Measurements from ENCODE around the gene OR13J1.
A peak's percentile ranks its signal among the peaks of the same experiment; 100 is the strongest.
"Not testable (repeated sequence)": the region's sequence is repeated elsewhere in the genome, so short reads cannot be mapped to it uniquely, and the experiment has no call there.

OR13J1 gene

GRCh38 chr9:35870351-35870923 lies at the start of gene OR13J1:
TSS of gene OR13J1 (minus strand) at chr9:35870401. CDS start at chr9:35870401, 0 bp downstream.
- DNase-seq, result no peak

GRCh38 chr9:35919212-35920008 lies 49.2 kb upstream of the OR13J1 start:
- DNase-seq, result no peak

GRCh38 chr9:35918780-35919179 lies 48.6 kb upstream of the OR13J1 start:
- no peak for DNase-seq

- DNase-seq, result no peak
Observed at GRCh38 chr9:35917261-35917660, 47.1 kb upstream of the OR13J1 start.

- DNase-seq, result no peak
Observed at GRCh38 chr9:35915681-35916294, 45.6 kb upstream of the OR13J1 start.

GRCh38 chr9:35914301-35914807 lies 44.2 kb upstream of the OR13J1 start:
- peak; percentile 25 for DNase-seq

- DNase-seq, result not testable (repeated sequence)
Observed at GRCh38 chr9:35913429-35913828, 43.2 kb upstream of the OR13J1 start.

GRCh38 chr9:35912791-35913400 lies 42.7 kb upstream of the OR13J1 start:
- DNase-seq, result no peak

- no peak for DNase-seq
Observed at GRCh38 chr9:35911690-35912089, 41.5 kb upstream of the OR13J1 start.

GRCh38 chr9:35910613-35911359 lies 40.6 kb upstream of the OR13J1 start:
- peak; percentile 61 for DNase-seq

- no peak for DNase-seq
Observed at GRCh38 chr9:35909687-35910612, 39.7 kb upstream of the OR13J1 start.

GRCh38 chr9:35909274-35909673 lies 39.1 kb upstream of the OR13J1 start, which contains the start of gene SPAAR:
TSS of gene SPAAR (plus strand) at chr9:35909490. CDS start at chr9:35910464, 974 bp downstream.
- DNase-seq, result no peak

GRCh38 chr9:35908504-35909125 lies 38.4 kb upstream of the OR13J1 start:
- DNase-seq, result no peak

GRCh38 chr9:35907711-35908503 lies 37.7 kb upstream of the OR13J1 start:
- DNase-seq, result peak; percentile 97

GRCh38 chr9:35906923-35907699 lies 36.9 kb upstream of the OR13J1 start:
- peak; percentile 77 for DNase-seq

- peak; percentile 90 for DNase-seq
Observed at GRCh38 chr9:35905912-35906679, 35.9 kb upstream of the OR13J1 start, which contains the start of gene HRCT1. TSS of gene HRCT1 (plus strand) at chr9:35906202. CDS start at chr9:35906288, 86 bp downstream.

- DNase-seq, result peak; percentile 54
Observed at GRCh38 chr9:35905051-35905781, 35.0 kb upstream of the OR13J1 start.
